NCI-H146 treated with DMSO at 0.1 percent for 48 hours (cell line): ENCODE data around the gene NCOA6.
"Not testable (repeated sequence)": the region's sequence is repeated elsewhere in the genome, so short reads cannot be mapped to it uniquely, and the experiment has no call there.

Source experiments
- DNase-seq: peaks from one replicate; lab custom pipeline; 2025; ENCODE audit not compliant: unreplicated experiment; lab: John Stamatoyannopoulos, UW

NCOA6 gene

GRCh38 chr20:34722560-34722959 lies 102.9 kb downstream of the NCOA6 start:
- DNase-seq: not testable (repeated sequence)

GRCh38 chr20:34720266-34720665 lies 105.2 kb downstream of the NCOA6 start:
- no peak for DNase-seq

GRCh38 chr20:34719242-34720017 lies 106.0 kb downstream of the NCOA6 start:
- not testable (repeated sequence) for DNase-seq

GRCh38 chr20:34717230-34718095 lies 108.0 kb downstream of the NCOA6 start:
- no peak for DNase-seq

DNA sequence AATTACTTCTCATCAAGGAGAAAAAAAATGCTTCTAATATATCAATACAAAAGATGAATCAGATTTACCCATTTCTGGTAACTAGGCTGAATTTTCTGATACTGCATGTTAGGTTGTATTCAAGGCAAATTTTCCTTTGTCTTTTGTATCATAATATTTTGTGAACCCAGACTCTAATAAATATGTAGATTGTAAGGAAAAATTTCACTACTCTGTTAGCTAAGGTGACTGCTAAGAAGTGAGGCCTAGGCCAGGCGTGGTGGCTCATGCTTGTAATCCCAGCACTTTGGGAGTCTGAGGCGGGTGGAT lies 108.6 kb downstream of the NCOA6 start:
- no peak for DNase-seq

DNA sequence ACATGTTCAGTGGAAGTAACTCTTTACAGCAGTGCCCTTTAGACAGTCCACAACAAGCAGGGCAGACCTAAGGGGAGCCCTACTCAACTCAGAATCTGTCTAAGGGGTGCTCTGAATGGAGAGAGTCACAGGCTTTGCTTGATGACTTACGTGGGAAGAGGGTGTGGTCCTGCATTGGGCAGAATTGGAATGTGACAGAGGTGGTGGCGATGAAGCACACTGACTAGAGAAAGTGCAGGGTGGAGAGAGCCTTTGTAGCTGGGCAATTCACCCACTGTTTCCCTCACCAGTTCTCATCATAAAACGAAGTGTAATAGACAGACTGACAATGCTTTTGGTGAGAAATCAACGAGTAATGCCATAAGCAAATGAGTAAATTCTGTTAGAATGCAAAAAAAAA lies 110.1 kb downstream of the NCOA6 start:
- no peak for DNase-seq

GRCh38 chr20:34713944-34714515 lies 111.4 kb downstream of the NCOA6 start:
- DNase-seq: not testable (repeated sequence)

DNA sequence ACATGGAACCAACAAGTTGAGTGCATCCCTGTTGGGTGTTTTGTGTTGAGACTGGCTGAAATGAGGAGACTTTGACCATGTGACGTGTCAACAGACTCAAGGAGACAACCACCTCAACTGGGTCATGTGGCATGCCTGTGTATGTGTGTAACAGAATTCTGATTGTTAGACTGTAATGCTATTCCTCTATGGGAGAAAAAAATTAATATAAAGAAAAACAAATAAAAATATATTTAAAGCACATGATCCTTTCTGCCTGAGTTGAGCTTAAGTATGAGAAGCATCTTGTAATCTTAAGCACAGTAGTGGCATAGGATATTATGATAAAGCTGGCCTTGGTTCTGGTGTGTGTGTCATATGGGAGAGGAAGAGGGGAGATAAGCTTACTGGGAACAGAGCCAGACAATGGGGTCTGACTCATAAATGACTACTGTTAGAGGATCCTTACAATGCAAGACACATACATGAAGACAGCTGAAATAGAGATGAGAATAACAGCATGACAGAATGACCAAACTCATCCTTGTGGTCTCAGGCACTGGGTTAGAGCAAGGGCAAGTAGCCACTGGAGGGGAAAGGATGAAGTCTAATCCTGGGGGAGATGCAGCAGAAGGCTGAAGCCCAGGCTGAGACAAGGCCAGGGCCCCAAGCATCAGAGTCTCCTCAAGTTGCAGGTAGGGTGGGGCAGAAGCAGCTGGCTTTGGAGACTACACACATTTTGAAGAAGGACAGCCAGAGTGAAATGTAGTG lies 112.1 kb downstream of the NCOA6 start:
- no peak for DNase-seq

GRCh38 chr20:34712525-34713192 lies 112.8 kb downstream of the NCOA6 start:
- DNase-seq: no peak

DNA sequence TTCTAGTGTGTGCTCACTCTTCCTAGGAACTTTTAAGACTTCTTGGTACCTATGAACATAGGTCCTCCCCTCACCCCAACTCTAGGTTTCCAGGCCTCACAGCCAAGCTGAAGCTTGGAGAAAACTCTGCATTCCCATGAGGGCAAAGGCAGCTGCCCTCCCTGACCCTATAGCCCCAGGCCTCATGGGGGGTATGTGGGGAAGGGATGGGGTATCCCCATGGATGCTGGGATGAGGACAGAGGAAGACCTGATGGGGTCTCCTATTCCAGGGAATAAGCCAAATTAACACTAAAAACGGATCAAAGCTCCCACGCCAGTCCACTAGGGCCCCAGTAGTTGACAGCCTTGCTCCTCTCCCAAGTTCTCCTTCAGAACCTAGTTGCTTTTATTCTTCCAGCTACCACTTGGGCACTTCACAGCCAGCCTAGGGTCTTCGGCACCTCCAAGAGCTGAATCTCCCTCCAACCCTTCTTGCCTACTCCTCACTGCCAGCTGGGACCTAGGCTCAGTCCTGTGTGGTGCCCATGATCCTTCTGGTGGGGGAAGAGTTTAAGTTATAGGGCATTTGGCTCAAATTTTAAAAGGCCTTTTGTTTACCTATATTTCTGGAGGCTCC lies 113.5 kb downstream of the NCOA6 start:
- DNase-seq: no peak

DNA sequence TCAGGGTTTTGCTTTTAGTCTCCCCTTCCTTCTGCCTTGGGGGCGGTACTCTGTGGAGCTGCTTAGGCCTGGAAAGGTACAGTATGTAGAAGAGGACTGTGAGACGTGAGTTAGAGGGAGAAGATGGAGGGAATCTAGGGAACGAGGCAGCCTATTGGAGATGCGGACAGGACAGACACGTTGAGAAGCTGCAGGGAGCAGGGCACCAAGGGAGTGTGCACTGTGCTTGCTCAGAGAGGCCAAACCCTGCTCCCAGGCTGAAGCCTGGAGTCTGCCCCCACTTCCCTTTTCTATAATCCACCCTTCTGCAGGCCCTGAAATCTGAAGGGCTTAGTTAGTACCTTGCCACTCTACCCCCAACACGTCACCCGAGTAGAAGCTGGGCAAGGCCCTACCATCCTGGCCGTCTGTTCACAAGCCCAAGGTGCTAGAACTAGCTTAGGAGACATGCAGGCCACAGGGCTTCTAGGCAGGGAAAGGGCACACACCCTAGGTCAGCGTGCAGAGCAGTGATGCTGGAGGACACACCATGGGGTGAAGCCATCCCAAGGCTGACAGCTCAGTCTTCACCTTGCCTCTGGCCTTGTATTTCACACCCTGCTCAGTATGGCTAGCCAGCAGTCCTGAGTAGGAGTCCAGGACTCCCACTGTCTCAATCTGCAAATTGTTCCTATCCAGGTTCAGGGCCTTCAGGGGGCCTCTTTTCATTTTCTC lies 114.4 kb downstream of the NCOA6 start:
- no peak for DNase-seq

GRCh38 chr20:34710568-34710839 lies 114.9 kb downstream of the NCOA6 start:
- no peak for DNase-seq

DNA sequence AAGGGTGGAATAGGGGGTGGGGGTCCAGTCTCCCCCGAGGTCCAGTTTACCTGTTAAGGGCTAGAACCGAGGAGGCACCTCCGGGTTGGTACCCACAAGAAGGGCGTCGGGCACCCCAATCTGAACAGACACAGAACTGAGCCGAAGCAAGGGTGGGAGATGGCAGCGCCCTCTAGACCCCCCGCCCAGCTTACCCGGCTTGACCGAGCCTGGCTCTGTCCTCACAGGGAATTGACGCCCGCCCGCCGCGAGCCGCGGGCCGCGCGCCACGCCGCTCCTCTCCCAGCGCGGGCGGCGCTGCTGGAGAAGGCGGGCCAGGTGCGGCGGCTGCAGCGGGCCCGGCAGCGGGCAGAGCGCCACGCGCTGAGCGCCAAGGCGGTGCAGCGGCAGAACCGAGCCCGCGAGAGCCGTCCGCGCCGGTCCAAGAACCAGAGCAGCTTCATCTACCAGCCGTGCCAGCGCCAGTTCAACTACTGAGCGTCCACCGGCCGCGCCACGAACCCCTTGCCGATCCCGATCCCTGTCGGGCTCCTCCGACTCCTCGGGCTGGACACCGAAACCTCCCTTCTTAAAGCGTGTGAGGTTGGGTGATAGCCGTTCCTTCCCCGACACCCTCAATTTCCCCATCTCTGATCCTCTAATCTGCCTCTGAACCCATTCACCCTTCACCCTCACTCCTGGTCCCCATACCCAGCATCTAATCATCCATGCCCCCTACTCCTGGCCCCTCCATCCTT lies 115.5 kb downstream of the NCOA6 start:
- DNase-seq: peak; percentile 89

- peak; percentile 89 for DNase-seq
Measured at GRCh38 chr20:34709044-34709830, 116.2 kb downstream of the NCOA6 start.

DNA sequence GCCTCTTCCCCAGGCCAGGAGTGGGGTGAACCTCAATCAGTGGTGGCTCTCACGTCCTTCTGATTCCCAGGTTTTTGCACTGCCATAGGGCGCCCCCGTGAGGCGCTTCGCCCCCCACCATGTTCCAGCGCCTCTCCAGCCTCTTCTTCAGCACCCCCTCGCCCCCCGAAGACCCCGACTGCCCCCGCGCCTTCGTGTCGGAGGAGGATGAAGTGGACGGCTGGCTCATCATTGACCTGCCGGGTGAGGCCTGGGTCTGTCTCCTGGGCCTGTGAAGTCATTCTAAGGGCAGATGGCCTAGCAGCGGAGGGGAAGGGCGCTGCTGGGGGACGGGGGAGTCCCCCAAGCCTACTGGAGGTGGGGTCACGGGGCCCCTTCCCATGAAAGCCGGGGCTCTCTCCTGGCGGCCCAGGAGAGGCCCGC lies 116.8 kb downstream of the NCOA6 start:
- peak; percentile 13 for DNase-seq

GRCh38 chr20:34706912-34707784 lies 118.3 kb downstream of the NCOA6 start:
- no peak for DNase-seq

- no peak for DNase-seq
Measured at GRCh38 chr20:34706302-34706875, 119.1 kb downstream of the NCOA6 start.
